Hematopoietic multipotent progenitor cell (in vitro differentiated cells): ENCODE data around the gene RIPK4. TPM values are rescaled to one million over a fixed set of nuclear protein-coding genes. Genes with fewer than 3 reads are reported as not detected.
A peak's percentile ranks its signal among the peaks of the same experiment; 100 is the strongest.
"Not testable (repeated sequence)": the region's sequence is repeated elsewhere in the genome, so short reads cannot be mapped to it uniquely, and the experiment has no call there.

Experiments
- DNase-seq, 3 donors: peaks; one replicate each; pipeline ENCODE4 v3.0.0-alpha.2; 2011 to 2015; ENCODE audit warnings: low read depth in 2 of 3, low spot score in 2 of 3
- total RNA-seq: library from RNA; depleted of rRNA; stranded (reverse); fragments of >200 nt; gene quantifications from one replicate; pipeline ENCODE4 v1.2.3, GENCODE V29; 2012

The RIPK4 gene
- total RNA-seq, 1 donor = 0.27 TPM

DNA sequence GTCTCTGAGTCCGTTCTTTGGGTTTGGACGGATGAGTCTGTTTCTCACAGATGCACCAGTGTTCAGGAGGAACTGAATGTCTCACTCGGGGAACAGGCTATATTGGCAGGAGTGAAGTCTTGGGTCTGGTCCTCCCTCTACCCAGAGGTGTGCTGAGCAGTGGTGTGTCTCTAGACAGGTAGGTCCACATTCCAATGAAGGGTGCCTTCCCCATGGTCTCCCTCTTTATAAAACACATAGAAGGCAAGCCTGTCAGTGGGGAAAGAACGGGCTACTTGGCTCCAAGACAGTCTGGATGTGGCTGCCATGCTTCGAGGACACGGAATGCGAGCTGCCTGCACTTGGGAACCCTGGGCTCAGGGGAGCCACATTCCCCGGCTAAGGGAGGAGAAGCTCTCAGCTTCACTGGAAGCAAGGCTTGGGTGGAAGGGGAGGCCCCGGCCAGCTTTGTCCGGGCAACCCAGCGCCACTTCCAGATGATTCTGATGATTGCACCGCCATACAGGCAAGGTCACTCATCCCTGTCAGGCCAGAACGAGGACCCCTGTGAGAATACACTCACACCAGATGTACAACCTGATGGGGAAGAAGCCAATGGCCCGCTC is 29.7 kb upstream of the RIPK4 start:
- DNase-seq = no peak

DNA sequence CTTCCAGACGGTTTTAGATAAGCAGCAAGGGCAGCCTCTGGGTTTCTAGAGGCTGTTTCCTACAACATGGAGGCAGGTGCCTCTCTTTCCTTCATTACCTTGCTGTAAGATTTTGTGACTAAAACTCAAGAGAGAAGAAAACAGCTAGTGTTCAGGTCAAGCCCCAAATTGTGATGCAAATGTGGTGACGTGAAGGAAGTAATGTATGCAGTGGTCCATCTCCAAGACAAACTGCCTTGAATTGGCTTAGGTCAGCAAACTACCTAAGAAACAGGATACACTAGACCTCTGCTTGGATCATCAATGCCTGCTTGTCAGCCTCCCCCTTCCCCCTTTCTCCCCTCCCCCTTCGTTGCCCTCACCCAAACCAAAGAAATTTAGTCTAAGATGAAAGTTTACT is 28.9 kb upstream of the RIPK4 start:
- no peak for DNase-seq

DNA sequence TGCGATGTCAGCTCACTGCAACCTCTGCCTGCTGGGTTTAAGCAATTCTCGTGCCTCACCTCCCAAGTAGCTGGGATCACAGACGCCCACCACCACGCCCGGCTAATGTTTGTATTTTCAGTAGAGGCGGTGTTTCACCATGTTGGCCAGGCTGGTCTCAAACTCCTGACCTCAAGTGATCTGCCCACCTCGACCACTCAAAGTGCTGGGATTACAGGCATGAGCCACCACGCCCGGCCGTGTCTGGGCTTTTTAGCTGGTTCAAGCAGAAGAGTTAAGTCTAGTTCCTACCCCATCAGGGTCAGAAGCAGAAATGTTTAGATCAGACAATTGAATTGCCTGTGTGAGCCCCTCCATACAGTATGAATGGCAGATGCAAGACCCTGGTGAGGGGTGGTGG is 27.7 kb upstream of the RIPK4 start:
- DNase-seq = no peak

DNA sequence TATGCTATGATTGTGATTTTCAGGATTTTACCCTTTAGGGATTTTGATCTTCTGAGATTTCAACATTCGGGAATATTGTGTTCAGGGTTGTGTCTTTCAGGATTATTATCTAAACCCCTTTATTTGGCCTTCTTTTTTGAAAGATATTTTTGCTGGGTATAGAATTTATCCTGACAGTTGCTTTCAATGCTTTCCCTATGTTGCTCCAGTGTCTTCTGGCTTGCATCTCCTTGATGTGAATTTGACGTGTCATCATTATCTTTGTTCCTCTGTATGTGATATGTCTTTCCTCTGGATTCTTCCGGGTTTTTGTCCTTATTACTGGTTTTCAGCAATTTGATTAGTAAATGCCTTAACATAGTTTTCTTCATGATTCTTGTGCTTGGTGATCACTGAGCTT is 25.9 kb upstream of the RIPK4 start:
- no peak for DNase-seq

DNA sequence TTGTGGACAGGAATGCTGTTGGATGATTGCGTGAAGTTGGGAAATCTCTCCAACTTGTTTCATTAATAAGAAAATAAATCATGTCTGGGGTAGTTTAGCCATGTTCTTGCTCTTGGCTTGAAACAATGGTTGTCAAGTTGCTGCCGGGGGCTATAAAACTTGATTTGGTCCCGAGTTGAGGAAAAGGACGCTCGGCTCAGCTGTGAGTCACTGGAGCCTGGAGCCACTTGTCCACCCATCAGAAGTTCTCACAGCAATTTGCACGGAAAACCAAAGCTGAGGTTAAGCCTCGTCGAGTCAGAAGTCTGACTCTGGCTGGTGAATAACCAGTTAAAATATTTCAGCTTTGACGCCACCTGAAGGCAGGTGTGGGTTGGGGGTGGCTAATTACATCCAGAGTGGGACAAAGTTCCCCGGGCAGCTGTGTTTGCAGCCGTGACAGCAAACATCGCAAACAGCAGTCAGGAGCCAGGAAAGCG is 19.7 kb upstream of the RIPK4 start:
- DNase-seq = no peak

DNA sequence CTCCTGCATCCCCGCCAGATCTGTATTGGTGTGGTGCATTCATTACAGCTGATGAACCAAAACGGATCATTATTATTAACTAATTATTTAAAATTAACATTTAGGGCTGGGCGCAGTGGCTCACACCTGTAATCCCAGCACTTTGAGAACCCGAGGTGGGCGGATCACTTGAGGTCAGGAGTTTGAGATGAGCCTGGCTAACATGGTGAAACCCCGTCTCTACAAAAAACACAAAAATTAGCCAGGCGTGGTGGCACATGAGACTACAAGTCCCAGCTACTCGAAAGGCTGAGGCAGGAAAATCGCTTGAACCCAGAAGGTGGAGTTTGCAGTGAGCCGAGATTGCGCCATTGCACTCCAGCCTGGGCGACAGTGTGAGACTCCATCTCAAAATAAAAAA is 18.4 kb upstream of the RIPK4 start:
- DNase-seq = not testable (repeated sequence)

DNA sequence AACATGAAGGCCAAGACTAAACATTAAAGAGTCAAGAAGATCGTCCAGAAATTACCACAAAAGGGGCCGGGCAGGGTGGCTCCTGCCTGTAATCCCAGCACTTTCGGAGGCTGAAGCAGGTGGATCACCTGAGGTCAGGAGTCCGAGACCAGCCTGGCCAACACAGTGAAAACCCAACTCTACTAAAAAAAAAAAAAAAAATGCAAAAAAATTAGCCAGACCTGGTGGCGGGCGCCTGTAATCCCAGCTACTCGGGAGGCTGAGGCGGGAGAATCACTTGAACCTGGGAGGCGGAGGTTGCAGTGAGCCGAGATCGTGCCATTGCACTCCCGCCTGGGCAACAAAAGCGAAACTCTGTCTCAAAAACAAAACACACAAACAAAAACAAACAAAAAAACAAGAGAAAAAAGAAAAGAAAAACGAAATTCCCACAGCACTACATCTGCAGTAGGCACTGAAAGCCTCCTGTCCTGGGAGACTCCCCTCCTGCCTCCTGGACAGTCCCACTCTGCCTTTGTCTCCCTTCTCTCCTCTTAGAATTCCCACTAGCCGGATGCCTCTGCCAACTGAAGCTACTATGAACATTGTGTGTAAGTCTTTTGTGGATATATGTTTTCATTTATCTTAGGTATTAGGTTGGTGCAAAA is 17.7 kb upstream of the RIPK4 start:
- DNase-seq = no peak

DNA sequence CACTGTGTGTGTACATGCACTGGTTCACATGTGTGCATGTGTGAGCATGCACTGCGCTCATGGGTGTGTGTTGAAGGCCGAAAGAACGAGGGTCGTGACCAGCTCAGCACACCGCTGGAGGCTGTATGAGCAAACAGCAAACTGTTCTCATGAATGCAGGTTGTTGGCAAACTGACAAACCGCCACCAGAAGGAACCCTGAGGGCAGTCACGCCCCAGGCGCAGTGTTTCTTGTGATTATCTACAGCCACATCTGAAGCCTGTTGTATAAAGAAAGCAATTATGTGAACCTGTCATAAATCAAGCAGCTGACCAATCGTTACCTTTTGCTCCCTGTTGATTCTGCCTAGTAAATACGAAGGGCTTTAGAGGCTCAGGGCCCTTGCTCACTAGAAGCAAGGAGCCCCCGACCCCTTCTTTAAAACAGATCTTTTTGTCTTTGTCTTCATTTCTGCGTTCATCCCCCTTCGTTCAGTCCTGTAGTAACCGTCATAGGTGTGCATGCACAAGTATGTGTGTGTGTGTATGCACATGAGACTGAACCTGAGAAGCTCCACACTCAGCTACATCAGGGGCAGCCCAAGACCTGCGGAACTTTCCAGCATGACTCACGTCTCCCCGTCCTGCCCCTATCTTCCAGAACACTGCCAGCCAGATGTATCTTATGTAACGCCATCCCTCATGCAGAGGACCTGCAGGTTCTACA is 16.8 kb upstream of the RIPK4 start:
- DNase-seq = peak in 2 of 3 donors; percentile 91 to 97

DNA sequence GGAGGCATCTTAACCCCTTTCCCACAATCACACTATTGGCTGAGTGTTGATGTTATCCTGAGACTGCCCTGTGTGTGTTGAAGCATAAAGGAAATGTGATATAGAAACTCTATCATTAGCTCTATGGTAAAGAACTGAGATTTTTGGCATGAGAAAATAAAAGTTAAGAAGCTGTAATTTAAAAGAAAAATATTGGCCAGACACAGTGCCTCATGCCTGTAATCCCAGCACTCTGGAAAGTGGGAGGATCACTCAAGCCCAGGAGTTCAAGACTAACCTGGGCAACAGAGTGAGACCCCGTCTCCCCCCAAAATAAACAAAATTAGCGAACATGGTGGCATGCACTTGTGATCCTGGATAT is 14.2 kb upstream of the RIPK4 start:
- no peak for DNase-seq

DNA sequence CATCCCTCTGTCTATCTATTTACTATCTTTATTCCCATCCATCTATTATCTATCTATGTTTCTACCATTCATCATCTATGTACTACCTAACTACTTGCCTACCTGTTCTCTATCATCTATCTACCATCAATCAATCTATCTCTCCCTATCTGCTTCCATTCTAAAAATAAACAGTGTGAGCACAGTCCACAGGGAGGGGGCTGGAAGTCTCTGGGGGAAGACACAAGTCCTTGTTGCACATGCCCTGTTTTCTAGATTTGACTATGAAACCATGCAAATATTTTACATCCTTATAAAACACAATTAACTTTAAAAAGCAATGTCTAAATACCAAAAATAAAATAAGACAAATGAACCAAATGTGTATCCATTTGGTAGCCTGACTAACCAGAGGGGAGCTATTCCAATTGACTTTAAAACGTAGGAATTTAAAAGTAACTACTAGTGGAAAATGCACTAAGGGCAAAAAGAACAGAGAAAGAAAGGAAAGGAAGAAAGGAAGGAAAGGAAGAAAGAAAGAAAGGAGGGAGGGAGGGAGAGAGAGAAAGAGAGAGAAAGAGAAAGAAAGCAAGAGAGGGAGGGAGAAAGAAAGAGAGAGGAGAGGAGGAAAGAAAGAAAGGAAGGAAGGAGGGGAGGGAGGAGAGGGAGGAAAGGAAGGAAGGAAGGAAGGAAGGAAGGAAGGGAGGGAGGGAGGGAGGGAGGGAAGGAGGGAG is 13.6 kb upstream of the RIPK4 start:
- no peak for DNase-seq

DNA sequence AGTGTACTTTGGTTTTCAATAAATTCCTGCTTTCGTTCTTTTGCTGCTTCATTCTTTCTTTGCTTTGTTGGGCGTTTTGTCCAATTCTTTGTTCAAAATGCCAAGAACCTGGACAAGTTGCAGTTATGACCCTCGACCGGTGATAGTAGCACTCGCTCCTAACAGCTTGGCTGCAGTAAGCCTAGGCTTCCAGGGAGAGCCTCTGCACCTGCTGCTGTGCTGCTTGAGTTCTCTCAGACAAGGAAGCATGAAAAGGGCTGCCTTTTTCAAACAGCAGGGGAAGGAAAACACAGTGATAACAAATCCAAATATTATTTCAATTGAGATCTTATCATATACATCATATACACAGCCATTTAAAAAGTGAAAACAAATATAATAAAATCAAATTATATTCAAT is 12.8 kb upstream of the RIPK4 start:
- no peak for DNase-seq

DNA sequence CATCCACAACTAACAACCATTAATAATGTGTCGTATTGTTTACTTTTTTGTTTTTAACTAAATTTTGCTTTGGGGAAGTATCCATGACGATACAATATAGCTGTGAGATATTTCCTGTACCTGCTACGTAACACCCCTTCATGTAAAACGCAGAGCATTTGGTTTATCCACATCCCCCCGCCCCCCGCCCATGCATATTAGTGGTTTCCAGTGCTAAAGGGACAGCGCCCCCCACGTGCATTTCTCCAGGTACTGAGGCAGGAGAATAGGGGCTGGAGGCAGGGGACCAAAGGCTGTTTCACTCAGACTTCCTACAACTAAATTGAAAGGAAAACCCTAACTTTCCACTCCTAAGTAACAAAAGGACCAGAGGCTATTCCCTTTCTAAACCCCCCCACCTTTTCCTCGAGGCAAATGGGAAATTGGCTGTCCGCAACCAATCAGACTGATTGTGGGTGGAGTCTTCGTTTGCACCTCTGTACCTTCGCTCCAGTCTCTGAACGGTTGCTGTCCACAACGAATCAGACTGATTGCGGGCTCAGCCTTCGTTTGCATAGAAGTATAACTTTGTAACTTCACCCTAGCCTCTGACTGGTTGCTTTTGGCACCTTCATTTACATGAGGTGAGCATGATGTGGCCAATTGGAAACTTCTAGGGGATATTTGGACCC is 12.2 kb upstream of the RIPK4 start:
- peak in 2 of 3 donors; percentile 37 to 50 for DNase-seq

DNA sequence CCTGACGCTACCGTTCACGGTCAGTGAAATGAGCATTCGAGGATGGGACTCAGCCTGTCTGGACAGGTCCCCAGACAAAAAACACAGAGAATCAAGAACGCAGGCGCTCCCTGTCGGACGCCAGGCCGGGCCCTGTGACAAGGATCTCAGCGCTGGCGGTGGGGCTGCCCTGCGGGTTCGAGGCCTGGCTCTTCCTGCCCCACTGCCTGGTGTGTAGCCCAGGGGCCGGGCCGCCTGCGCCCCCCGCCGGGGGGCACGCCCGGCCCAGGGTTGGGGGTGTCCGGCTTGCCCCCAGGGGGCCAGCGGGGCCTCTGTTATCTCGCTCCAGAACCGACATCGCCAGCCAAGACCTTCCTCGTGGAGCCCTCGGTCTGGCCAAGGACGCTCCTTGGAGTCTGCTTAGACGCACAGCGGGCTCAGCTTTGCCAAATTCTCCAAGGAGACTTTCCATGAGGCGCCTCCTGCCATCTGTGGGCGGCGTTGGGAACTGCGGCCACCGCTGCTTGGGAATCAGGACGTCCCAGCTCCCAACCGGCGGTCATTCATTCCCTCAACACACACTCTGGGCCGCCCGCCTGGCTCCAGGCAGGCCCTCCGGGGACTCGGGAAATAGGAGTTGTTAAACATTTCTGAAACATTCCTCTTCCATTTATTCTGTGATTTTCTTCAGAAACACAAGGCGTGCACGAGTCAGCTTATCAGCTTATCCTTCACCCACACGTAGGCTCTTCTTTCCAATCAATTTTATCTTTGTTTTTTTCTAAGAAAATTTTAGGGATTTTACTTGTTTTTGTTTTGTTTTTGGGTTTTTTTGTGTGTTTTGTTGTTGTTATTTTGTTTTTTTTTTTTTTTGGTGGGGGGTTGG is 11.3 kb upstream of the RIPK4 start:
- DNase-seq = peak in 1 of 3 donors; percentile 36

DNA sequence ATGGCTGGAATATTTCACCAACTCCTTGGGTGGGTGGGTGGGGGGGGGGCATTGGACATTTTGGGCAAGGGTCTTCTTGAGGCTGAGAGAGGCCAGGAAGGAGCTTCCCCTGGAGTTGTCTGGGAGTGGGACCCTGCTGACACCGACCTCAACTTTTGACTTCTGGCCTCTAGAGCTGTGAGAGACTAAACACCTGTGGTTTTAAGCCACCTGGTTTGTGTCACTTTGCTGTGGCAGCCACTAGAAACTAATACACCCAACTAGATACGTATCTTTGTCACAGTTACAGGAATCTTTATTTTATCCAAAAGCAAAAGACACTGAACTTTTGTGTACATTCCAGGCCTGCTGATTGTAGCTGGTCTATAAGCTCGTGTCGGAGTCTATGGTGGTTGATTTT is 9.9 kb upstream of the RIPK4 start:
- DNase-seq = no peak

DNA sequence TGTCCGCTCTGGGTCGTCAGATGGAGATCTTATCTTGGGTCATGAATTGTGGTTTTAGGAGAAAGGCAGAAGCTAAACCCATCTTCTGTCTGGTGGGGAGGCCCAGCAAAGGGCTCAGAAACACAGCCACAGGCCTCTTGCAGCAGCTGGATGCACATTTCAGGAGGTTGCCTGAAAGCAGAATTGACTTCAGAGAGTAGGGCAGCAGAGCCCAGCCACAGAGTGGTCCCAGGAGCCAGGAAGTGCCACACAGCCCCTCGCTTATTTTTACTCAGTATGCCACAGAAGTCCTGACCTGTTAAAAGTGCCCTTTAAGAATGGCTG is 8.3 kb upstream of the RIPK4 start:
- DNase-seq = no peak

DNA sequence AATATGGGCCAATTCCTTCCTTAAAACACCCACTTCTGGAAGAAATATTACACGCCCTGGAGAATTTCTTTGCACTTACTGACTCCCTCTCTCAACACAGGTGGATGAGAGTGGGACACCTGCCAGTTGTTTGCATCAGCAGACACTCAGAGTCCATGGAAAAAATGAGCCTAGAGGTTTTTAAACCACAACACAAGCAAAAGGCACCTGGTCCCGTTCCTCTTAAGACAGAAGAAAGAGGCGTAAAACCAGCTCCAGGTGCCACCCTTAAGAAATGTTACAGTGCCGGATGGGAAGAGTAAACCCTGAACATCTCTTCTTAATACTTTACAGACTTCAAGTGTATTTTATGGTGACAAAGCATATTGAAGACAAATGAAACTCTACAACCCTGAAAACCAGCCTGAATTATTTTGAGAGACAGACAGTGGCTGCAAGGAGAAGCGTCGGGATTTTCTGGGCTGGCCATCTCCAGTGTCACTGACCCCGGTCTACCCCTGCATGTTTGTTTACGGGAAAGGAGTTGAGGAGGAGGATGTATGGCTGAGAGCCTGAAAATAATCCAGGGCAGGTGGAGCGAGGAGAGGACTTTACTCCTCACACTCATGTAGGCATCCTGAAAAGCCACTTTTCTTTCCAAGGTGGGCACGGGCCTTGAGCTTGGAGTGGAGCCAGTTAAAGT is 7.8 kb upstream of the RIPK4 start:
- no peak for DNase-seq

DNA sequence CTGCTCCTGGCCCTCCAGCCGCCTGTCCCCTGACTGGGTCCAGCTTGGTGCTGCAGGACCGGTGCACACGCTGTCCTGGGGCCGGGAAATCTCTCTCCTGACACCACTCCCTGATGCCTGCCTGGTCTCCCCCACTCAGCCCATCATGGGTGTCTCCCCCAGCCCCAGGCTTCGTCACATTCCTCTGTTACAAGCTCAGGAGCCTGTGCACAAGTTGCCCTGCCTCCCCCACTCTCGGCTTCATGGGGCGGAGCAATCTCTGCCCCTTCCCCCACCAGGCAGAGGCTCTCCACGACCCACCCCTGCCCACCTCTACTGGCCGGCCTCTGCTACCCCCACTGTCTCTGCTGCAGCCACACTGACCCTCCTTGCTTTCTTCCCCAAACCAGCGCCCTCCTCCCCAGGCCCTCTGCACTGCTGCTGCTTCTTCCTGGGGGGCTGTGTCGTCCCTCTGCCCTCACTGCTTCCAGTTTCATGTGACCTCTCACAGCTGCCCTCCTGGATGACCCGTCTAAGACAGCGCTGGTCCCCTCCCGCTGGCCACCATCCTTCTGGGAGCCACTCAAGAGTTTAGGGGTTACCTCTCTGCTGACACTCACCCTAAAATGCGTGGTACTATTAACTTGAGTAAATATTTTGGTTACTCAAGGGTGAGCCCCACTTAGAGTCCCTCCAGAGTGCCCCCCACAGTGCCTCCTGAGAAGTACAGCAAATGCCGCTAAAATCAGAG is 5.7 kb upstream of the RIPK4 start:
- no peak for DNase-seq

DNA sequence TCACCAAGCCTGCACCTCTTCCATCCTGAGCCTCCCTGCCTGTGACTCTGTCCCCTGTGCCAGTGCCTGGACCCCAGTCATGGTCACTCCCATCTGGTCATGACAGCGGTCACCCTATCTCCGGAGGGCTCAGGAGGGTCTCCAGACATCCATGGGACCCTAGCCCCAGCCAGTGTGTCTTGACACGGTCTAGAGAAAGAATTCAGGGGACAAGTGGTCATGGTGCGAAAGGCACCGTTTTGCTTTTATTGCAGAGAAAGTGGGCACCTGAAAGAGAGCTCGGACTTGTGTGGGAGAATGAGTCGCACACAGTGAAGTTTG is 4.7 kb upstream of the RIPK4 start:
- no peak for DNase-seq
